HepG2 (cell line): ENCODE measurements around the gene PRDX5. TPM values are rescaled to one million over a fixed set of nuclear protein-coding genes. Genes with fewer than 3 reads are reported as not detected.

Experiments used
- ATAC-seq: fragments of 200-7000 bp; cut with Tn5 transposase; 3 replicates; pipeline ENCODE4 v1.9.1; 2020; ENCODE audit warnings: mild to moderate bottlenecking, moderate library complexity
- BruUV-seq: library from RNA; stranded (reverse); fragments of 400-500 nt; replicated peaks from 2 replicates; lab custom pipeline; 2021; lab: Mats Ljungman, UMichigan
- CTCF ChIA-PET: fragments of 300-600 bp; formaldehyde crosslinking; extraction: SDS; loops from one replicate; lab custom pipeline; 2021; ENCODE audit warnings: low total read pairs, inconsistent platforms, low intra/inter-chr PET ratio; lab: Yijun Ruan, JAX
- POLR2A ChIA-PET: fragments of 350-600 bp; sonication (Branson Sonifier 250); formaldehyde crosslinking; loops from one replicate; lab custom pipeline; 2020; ENCODE audit warnings: antibody characterized with exemption, inconsistent platforms; lab: Yijun Ruan, JAX
- DNase-seq: peaks from one replicate; pipeline ENCODE4 v3.0.0-alpha.2; 2015; ENCODE audit warnings: low spot score
- FAIRE-seq: peaks from 3 replicates; lab custom pipeline; 2011; peaks lifted over from hg19 to GRCh38; lab: Jason Lieb, UNC
- H2AFZ ChIP-seq: one replicate; pipeline ENCODE4 v1.6.1; 2011; ENCODE audit warnings: low read length, inconsistent platforms
- H3K27ac ChIP-seq: fragments of 300-600 bp; 3 replicates; pipeline ENCODE4 v1.8.0; 2011; ENCODE audit warnings: mixed run types, mild to moderate bottlenecking, mixed read lengths, low read length, inconsistent platforms; ENCODE audit not compliant: insufficient read depth; ENCODE audit errors: extremely low read length
- H3K27me3 ChIP-seq, 2 experiments: fragments of 200-600 bp in 1 of 2; 2 replicates in 1 of 2; 3 replicates in 1 of 2; pipeline versions ENCODE4 v1.6.0 to v1.8.0; 2011; ENCODE audit warnings: low read length in 2 of 2, mild to moderate bottlenecking in 2 of 2, moderate library complexity in 2 of 2, inconsistent platforms in 1 of 2; ENCODE audit not compliant: insufficient read depth in 2 of 2, control insufficient read depth in 1 of 2
- H3K36me3 ChIP-seq, 2 experiments: fragments of 200-600 bp in 1 of 2; replicated peaks in 1 of 2; 2 replicates in 1 of 2; 3 replicates in 1 of 2; pipeline versions ENCODE4 v1.5.1 to v1.8.0; 2011; ENCODE audit warnings: low read length in 2 of 2, inconsistent platforms in 1 of 2; ENCODE audit not compliant: insufficient read depth in 2 of 2, control insufficient read depth in 1 of 2
- H3K4me1 ChIP-seq: 2 replicates; pipeline ENCODE4 v1.5.1; 2012; ENCODE audit warnings: low read length, inconsistent platforms; ENCODE audit not compliant: insufficient read depth
- H3K4me2 ChIP-seq: 2 replicates; pipeline ENCODE4 v1.6.0; 2011; ENCODE audit warnings: low read depth, low read length, inconsistent platforms
- H3K4me3 ChIP-seq, 3 experiments: fragments of 200-600 bp in 1 of 3; sonication (generic), shearing (Covaris generic) in 1 of 3; replicated peaks in 1 of 3; 2 replicates each; pipeline ENCODE4 v1.5.1; 2011 to 2016; ENCODE audit warnings: low read length in 3 of 3, inconsistent platforms in 2 of 3, low read depth in 2 of 3, mild to moderate bottlenecking in 2 of 3, control low read depth in 1 of 3, mixed read lengths in 1 of 3; ENCODE audit not compliant: insufficient read depth in 1 of 3
- H3K79me2 ChIP-seq: one replicate; pipeline ENCODE4 v1.6.1; 2011; ENCODE audit warnings: low read length, inconsistent platforms; ENCODE audit not compliant: insufficient read depth
- H3K9ac ChIP-seq: 2 replicates; pipeline ENCODE4 v1.6.0; 2011; ENCODE audit warnings: mild to moderate bottlenecking, low read depth, low read length, inconsistent platforms; ENCODE audit not compliant: insufficient read depth
- H3K9me3 ChIP-seq: 2 replicates; pipeline ENCODE4 v1.5.1; 2012; ENCODE audit warnings: mild to moderate bottlenecking, low read length
- H4K20me1 ChIP-seq: 2 replicates; pipeline ENCODE4 v1.6.0; 2011; ENCODE audit warnings: inconsistent platforms, mild to moderate bottlenecking, low read length, moderate library complexity; ENCODE audit not compliant: insufficient read depth
- ATF1 ChIP-seq: IDR thresholded peaks from 2 replicates; pipeline ENCODE4 v1.6.1; 2016; ENCODE audit warnings: mild to moderate bottlenecking, control low read depth
- CBX2 ChIP-seq, 2 experiments: fragments of 200-600 bp in 1 of 2; sonication (generic); formaldehyde crosslinking in 1 of 2; IDR thresholded peaks; 2 replicates each; pipeline versions ENCODE4 v1.7.0 to v1.8.1; 2018 to 2022; ENCODE audit warnings: low read depth in 2 of 2, low read length in 1 of 2, mild to moderate bottlenecking in 1 of 2, missing genetic modification reagents in 1 of 2
- KDM5A ChIP-seq: fragments of 200-600 bp; sonication (generic); IDR thresholded peaks from 2 replicates; pipeline ENCODE4 v1.7.0; 2018; ENCODE audit warnings: antibody characterized with exemption, mild to moderate bottlenecking, low read length, borderline replicate concordance
- MED1 ChIP-seq: sonication (generic); formaldehyde crosslinking; IDR thresholded peaks from 2 replicates; pipeline ENCODE4 v1.4.0; 2020; ENCODE audit warnings: missing genetic modification reagents
- PPARG ChIP-seq: conservative IDR thresholded peaks from 2 replicates; pipeline ENCODE4 v1.6.1; 2016; ENCODE audit warnings: missing biosample characterization, missing genetic modification reagents
- SOX6 ChIP-seq, 2 experiments: fragments of 450-650 bp in 1 of 2; sonication (generic) in 1 of 2; formaldehyde crosslinking in 1 of 2; IDR thresholded peaks; 2 replicates each; pipeline versions ENCODE4 v1.4.0 to v1.6.1; 2017 to 2020; ENCODE audit warnings: antibody characterized with exemption in 1 of 2, mild to moderate bottlenecking in 1 of 2, missing genetic modification reagents in 1 of 2
- ZNF264 ChIP-seq: sonication (generic); formaldehyde crosslinking; IDR thresholded peaks from 2 replicates; pipeline ENCODE4 v1.4.0; 2020; ENCODE audit warnings: missing genetic modification reagents
- ZNF296 ChIP-seq: sonication (generic); formaldehyde crosslinking; conservative IDR thresholded peaks from 2 replicates; pipeline ENCODE4 v1.5.0; 2020; ENCODE audit warnings: mild to moderate bottlenecking, missing genetic modification reagents
- ZNF326 ChIP-seq: sonication (generic); formaldehyde crosslinking; IDR thresholded peaks from 2 replicates; pipeline ENCODE4 v1.4.0; 2020; ENCODE audit warnings: missing genetic modification reagents, borderline replicate concordance
- ZNF382 ChIP-seq: sonication (generic); formaldehyde crosslinking; IDR thresholded peaks from 2 replicates; pipeline ENCODE4 v1.5.0; 2020; ENCODE audit warnings: missing genetic modification reagents, mild to moderate bottlenecking, borderline replicate concordance
- ZNF562 ChIP-seq: sonication (generic); formaldehyde crosslinking; IDR thresholded peaks from 2 replicates; pipeline ENCODE4 v1.8.0; 2022; ENCODE audit warnings: missing genetic modification reagents, borderline replicate concordance
- ZNF589 ChIP-seq: sonication (generic); formaldehyde crosslinking; conservative IDR thresholded peaks from 2 replicates; pipeline ENCODE4 v1.8.0; 2022; ENCODE audit warnings: mild to moderate bottlenecking, moderate library complexity, missing genetic modification reagents
- ZNF709 ChIP-seq: sonication (generic); formaldehyde crosslinking; IDR thresholded peaks from 2 replicates; pipeline ENCODE4 v1.5.0; 2020; ENCODE audit warnings: mild to moderate bottlenecking, missing genetic modification reagents
- ZNF749 ChIP-seq: sonication (generic); formaldehyde crosslinking; IDR thresholded peaks from 2 replicates; pipeline ENCODE4 v1.8.0; 2022; ENCODE audit warnings: mild to moderate bottlenecking, missing genetic modification reagents, moderate library complexity, borderline replicate concordance
- ZNF891 ChIP-seq: sonication (generic); formaldehyde crosslinking; IDR thresholded peaks from 2 replicates; pipeline ENCODE4 v1.5.0; 2020; ENCODE audit warnings: mild to moderate bottlenecking, missing genetic modification reagents
- WGBS: methylation state at CpG from one replicate; pipeline ENCODE4 v1.1.6; 2017; ENCODE audit warnings: low lambda C conversion rate; 5-methylcytosine and 5-hydroxymethylcytosine counted together
- in situ Hi-C: cut with HindIII; loops from 2 replicates; pipeline ENCODE4 v1.10.0; 2017; ENCODE audit warnings: low pct_unique_long_range_greater_than_20kb; ENCODE audit not compliant: extremely low pct_ligation_motif_present
- intact Hi-C: fragments of 100-400 bp; cut with micrococcal nuclease; formaldehyde crosslinking; loops from one replicate; pipeline ENCODE4 v1.10.0; 2022; ENCODE audit not compliant: unreplicated experiment
- polyA plus RNA-seq, 8 experiments: library from polyadenylated mRNA; depleted of rRNA in 3 of 8; stranded (reverse) in 7 of 8; unstranded in 1 of 8; fragments of >200 nt; fragmentation: Illumina TruSeq in 4 of 8; extraction: Trizol in 4 of 8; gene quantifications; 2 replicates each; pipeline versions ENCODE4 v1.2.1 to v1.2.3, GENCODE V29; 2011 to 2016; ENCODE audit warnings: low read depth in 4 of 8, missing spikeins in 1 of 8, mixed read lengths in 1 of 8; ENCODE audit not compliant: insufficient read depth in 1 of 8
- total RNA-seq, 5 experiments: library from RNA; depleted of rRNA; stranded (reverse); fragments of >200 nt; fragmentation: Illumina TruSeq; extraction: Trizol; gene quantifications; 2 replicates each; pipeline ENCODE4 v1.2.3, GENCODE V29; 2016; ENCODE audit warnings: low read depth in 1 of 5
- TF ChIP-seq, protein P1 (sequence below): sonication (generic); formaldehyde crosslinking; IDR thresholded peaks from 2 replicates; pipeline ENCODE4 v1.4.0; 2020; ENCODE audit warnings: low read depth, mild to moderate bottlenecking, missing genetic modification reagents
- TF ChIP-seq, protein P2 (sequence below): IDR thresholded peaks from 2 replicates; pipeline ENCODE4 v1.6.1; 2016
- TF ChIP-seq, protein P3 (sequence below): IDR thresholded peaks from 2 replicates; pipeline ENCODE4 v1.6.1; 2016; ENCODE audit warnings: control low read depth
- TF ChIP-seq, protein P4 (sequence below): IDR thresholded peaks from 2 replicates; pipeline ENCODE4 v1.6.1; 2018; ENCODE audit warnings: missing genetic modification reagents, mild to moderate bottlenecking, missing compliant biosample characterization

Gene PRDX5
- total and polyA plus RNA-seq, 2 of the 13 experiments (the other 11 are each of a cell fraction or from before 2014, with no cell fraction given), result 215 to 311 TPM

DNA sequence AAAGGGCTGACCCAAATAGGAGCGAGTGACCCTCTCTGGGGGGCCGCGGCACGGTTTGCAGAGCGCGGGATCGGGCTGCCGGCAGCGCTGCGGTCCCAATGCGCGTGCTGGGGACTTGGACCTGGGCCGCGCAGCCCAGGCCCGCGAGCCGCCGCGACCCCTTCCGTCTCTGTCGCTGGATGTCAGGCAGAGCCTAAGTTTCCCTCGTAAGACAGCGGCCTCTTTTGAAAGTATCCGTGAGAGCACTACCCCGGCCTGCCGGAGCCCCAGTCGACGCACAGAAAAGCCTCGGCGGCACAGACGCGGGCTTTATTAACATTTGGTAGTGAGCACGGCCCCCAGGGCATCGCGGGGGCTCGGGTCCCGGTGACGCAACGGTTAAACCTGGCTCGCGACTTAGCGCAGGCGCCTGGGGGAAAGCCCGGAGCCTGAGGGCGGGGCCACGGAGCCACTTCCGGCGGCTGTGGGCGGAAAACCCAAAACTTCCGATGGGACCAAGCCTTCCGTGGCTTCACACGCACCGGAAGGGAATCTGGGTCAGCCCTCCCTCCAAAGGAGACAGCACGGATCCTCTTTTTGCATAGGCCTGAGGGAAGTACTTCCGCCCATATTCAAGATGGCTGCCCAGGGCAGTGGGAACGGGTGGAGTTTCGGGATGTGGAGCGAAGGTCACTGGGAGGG is 48.2 kb upstream of the PRDX5 start:
- Histone ChIP-seq H2AFZ (no peak overlapping the region), H3K36me3 (no peaks in the 10 kb centered on the region; a peak in 2 of 5 replicates), H3K79me2 (peaks cover 14% of the 10 kb centered on the region), H3K27me3 (no peaks in the 10 kb centered on the region), H3K4me1 (peaks cover 38% of the 10 kb centered on the region), H3K9ac (peak overlapping the region; percentile 87), H3K27ac (peak overlapping the region; percentile 95), H3K9me3 (no peaks in the 10 kb centered on the region), H4K20me1 (no peaks in the 10 kb centered on the region), H3K4me2 (peak overlapping the region; percentile 95), H3K4me3 (peak overlapping the region; percentile 71 to 90 (median 89))
- DNase-seq, result peak; percentile 99
- CTCF ChIA-PET, result no interaction called here
- peak; percentile 99 for FAIRE-seq
- TSS peak; percentile 75 for BruUV-seq
- POLR2A ChIA-PET, result interaction anchor here (0.8 to 5.9 kb wide), 25 partner anchors 9 to 87 kb away, joined by 3 to 113 read pairs (median 6); partner anchors contain the start of genes BAD, ESRRA, FERMT3 and FKBP2
- ATAC-seq, result peak; percentile 85
- intact Hi-C loops (loop anchor here (2.0 kb wide), 3 partner anchors 15 to 35 kb away; partner anchors contain the start of genes BAD, ESRRA, GPR137 and PLCB3), in situ Hi-C loops (no loop called here)
- WGBS, result 1% methylated on average over 16 of the region's 58 CpGs
- TF ChIP-seq PPARG (CRISPR knock-in tag) (peak; percentile 99), ZNF589 (CRISPR knock-in tag) (no peak), ZNF382 (no peak), ZNF264 (CRISPR knock-in tag) (no peak), ATF1 (peak; percentile 42), SOX6 (IDR thresholded peaks at IDR 0.05) (no peak), SOX6 (CRISPR knock-in tag; IDR thresholded peaks at IDR 0.05) (peak; percentile 39; the same call in 1 of the 2 replicates), ZNF326 (0 out of 2 replicates have a peak, but pooled peaks have one; percentile 23), ZNF891 (CRISPR knock-in tag) (no peak; the same call in 1 of the 2 replicates), ZNF749 (CRISPR knock-in tag) (0 out of 2 replicates have a peak, but pooled peaks have one; percentile 5), MED1 (CRISPR knock-in tag) (peak; percentile 78), ZNF709 (CRISPR knock-in tag) (no peak), KDM5A (no peak; the same call in 1 of the 2 replicates), CBX2 (IDR thresholded peaks at IDR 0.05; ENCODE audit: low read depth, low read length) (no peak), CBX2 (CRISPR knock-in tag; IDR thresholded peaks at IDR 0.05; ENCODE audit: low read depth) (no peak), ZNF296 (CRISPR knock-in tag) (no peak), ZNF562 (CRISPR knock-in tag) (no peak)
- TF ChIP-seq, protein P1, sequence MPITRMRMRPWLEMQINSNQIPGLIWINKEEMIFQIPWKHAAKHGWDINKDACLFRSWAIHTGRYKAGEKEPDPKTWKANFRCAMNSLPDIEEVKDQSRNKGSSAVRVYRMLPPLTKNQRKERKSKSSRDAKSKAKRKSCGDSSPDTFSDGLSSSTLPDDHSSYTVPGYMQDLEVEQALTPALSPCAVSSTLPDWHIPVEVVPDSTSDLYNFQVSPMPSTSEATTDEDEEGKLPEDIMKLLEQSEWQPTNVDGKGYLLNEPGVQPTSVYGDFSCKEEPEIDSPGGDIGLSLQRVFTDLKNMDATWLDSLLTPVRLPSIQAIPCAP, result no peak
- TF ChIP-seq, protein P2, sequence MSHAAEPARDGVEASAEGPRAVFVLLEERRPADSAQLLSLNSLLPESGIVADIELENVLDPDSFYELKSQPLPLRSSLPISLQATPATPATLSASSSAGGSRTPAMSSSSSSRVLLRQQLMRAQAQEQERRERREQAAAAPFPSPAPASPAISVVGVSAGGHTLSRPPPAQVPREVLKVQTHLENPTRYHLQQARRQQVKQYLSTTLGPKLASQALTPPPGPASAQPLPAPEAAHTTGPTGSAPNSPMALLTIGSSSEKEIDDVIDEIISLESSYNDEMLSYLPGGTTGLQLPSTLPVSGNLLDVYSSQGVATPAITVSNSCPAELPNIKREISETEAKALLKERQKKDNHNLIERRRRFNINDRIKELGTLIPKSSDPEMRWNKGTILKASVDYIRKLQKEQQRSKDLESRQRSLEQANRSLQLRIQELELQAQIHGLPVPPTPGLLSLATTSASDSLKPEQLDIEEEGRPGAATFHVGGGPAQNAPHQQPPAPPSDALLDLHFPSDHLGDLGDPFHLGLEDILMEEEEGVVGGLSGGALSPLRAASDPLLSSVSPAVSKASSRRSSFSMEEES, result peak; percentile 30; the same call in 1 of the 2 replicates
- TF ChIP-seq, protein P3, sequence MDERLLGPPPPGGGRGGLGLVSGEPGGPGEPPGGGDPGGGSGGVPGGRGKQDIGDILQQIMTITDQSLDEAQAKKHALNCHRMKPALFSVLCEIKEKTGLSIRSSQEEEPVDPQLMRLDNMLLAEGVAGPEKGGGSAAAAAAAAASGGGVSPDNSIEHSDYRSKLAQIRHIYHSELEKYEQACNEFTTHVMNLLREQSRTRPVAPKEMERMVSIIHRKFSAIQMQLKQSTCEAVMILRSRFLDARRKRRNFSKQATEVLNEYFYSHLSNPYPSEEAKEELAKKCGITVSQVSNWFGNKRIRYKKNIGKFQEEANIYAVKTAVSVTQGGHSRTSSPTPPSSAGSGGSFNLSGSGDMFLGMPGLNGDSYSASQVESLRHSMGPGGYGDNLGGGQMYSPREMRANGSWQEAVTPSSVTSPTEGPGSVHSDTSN (CRISPR knock-in tag), result no peak
- TF ChIP-seq, protein P4, sequence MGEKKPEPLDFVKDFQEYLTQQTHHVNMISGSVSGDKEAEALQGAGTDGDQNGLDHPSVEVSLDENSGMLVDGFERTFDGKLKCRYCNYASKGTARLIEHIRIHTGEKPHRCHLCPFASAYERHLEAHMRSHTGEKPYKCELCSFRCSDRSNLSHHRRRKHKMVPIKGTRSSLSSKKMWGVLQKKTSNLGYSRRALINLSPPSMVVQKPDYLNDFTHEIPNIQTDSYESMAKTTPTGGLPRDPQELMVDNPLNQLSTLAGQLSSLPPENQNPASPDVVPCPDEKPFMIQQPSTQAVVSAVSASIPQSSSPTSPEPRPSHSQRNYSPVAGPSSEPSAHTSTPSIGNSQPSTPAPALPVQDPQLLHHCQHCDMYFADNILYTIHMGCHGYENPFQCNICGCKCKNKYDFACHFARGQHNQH, result no peak
